GM12878 (cell line): ENCODE results near the gene GNB2. TPM values are rescaled to one million over a fixed set of nuclear protein-coding genes. Genes with fewer than 3 reads are reported as not detected.

Source experiments
- ATAC-seq: fragments of 200-7000 bp; cut with Tn5 transposase; 3 replicates; pipeline ENCODE4 v1.9.1; 2020; ENCODE audit warnings: mild to moderate bottlenecking, moderate library complexity
- BruUV-seq: library from RNA; stranded (reverse); fragments of 400-500 nt; replicated peaks from 2 replicates; lab custom pipeline; 2021; lab: Mats Ljungman, UMichigan
- CTCF ChIA-PET: fragments of 300-600 bp; sonication (Branson Sonifier 250); formaldehyde crosslinking; extraction: SDS; loops from one replicate; lab custom pipeline; 2021; ENCODE audit warnings: inconsistent platforms; lab: Yijun Ruan, JAX
- POLR2A ChIA-PET: fragments of 350-600 bp; formaldehyde crosslinking; extraction: SDS; loops from one replicate; lab custom pipeline; 2021; ENCODE audit warnings: inconsistent platforms; lab: Charles Lee
- RAD21 ChIA-PET: fragments of 300-600 bp; sonication (Branson Sonifier 250); formaldehyde crosslinking; loops from one replicate; lab custom pipeline; 2023; ENCODE audit warnings: antibody characterized with exemption; ENCODE audit not compliant: unreplicated experiment; lab: Charles Lee
- SMC1A ChIA-PET: fragments of 300-600 bp; sonication (Branson Sonifier 250); formaldehyde crosslinking; loops from one replicate; lab custom pipeline; 2023; ENCODE audit not compliant: unreplicated experiment, uncharacterized antibody; lab: Charles Lee
- DNase-seq: peaks from one replicate; pipeline ENCODE4 v3.0.0-alpha.2; 2011; ENCODE audit warnings: low read depth, low spot score
- FAIRE-seq: peaks from 3 replicates; lab custom pipeline; 2011; peaks lifted over from hg19 to GRCh38; lab: Jason Lieb, UNC
- H2AFZ ChIP-seq: 2 replicates; pipeline ENCODE4 v1.6.0; 2011; ENCODE audit warnings: low read depth, low read length, control low read depth; ENCODE audit not compliant: control insufficient read depth
- H3K27ac ChIP-seq: 2 replicates; pipeline ENCODE4 v1.5.1; 2011; ENCODE audit warnings: control low read depth; ENCODE audit not compliant: control insufficient read depth, insufficient read depth
- H3K27me3 ChIP-seq, 2 experiments: replicated peaks in 1 of 2; 2 replicates each; pipeline versions ENCODE4 v1.6.0 to v1.6.1; 2011; ENCODE audit warnings: low read length in 1 of 2; ENCODE audit not compliant: control insufficient read depth in 2 of 2, insufficient read depth in 2 of 2
- H3K36me3 ChIP-seq, 2 experiments: 2 replicates each; pipeline ENCODE4 v1.5.1; 2011; ENCODE audit warnings: low read length in 1 of 2; ENCODE audit not compliant: control insufficient read depth in 2 of 2, insufficient read depth in 2 of 2
- H3K4me1 ChIP-seq: 2 replicates; pipeline ENCODE4 v1.6.1; 2011; ENCODE audit warnings: mild to moderate bottlenecking, low read length, moderate library complexity, mixed read lengths; ENCODE audit not compliant: control insufficient read depth, insufficient read depth
- H3K4me2 ChIP-seq: 2 replicates; pipeline ENCODE4 v1.6.0; 2011; ENCODE audit warnings: control low read depth; ENCODE audit not compliant: control insufficient read depth, insufficient read depth
- H3K4me3 ChIP-seq: fragments of 200-600 bp; sonication (generic); 2 replicates; pipeline ENCODE4 v1.5.1; 2016
- H3K79me2 ChIP-seq: 2 replicates; pipeline ENCODE4 v1.6.0; 2011; ENCODE audit warnings: low read length; ENCODE audit not compliant: control insufficient read depth, insufficient read depth
- H3K9ac ChIP-seq: 2 replicates; pipeline ENCODE4 v1.8.0; 2011; ENCODE audit warnings: low read length, control low read depth, mixed read lengths; ENCODE audit not compliant: control insufficient read depth, insufficient read depth
- H3K9me3 ChIP-seq: replicated peaks from 3 replicates; pipeline ENCODE4 v1.5.1; 2011; ENCODE audit warnings: mild to moderate bottlenecking, low read length; ENCODE audit not compliant: control insufficient read depth, insufficient read depth
- H4K20me1 ChIP-seq: 2 replicates; pipeline ENCODE4 v1.6.0; 2011; ENCODE audit not compliant: control insufficient read depth, insufficient read depth
- BHLHE40 ChIP-seq, 2 experiments: fragments of 450-650 bp in 1 of 2; IDR thresholded peaks; 2 replicates each; pipeline ENCODE4 v1.6.1; 2011 to 2017; ENCODE audit warnings: low read depth in 2 of 2, borderline replicate concordance in 1 of 2, improper control_type of control experiment in 1 of 2, low read length in 1 of 2, mild to moderate bottlenecking in 1 of 2
- CHD4 ChIP-seq: fragments of 200-600 bp; sonication (generic); IDR thresholded peaks from 2 replicates; pipeline ENCODE4 v1.6.1; 2016; ENCODE audit warnings: mild to moderate bottlenecking
- EP300 ChIP-seq, 2 experiments: fragments of 150-350 bp in 1 of 2; IDR thresholded peaks; 2 replicates each; pipeline ENCODE4 v1.6.1; 2011 to 2012; ENCODE audit warnings: low read depth in 2 of 2, low read length in 2 of 2, borderline replicate concordance in 1 of 2, improper control_type of control experiment in 1 of 2, inconsistent platforms in 1 of 2; ENCODE audit not compliant: control insufficient read depth in 1 of 2
- FOXK2 ChIP-seq: fragments of 450-650 bp; IDR thresholded peaks from 2 replicates; pipeline ENCODE4 v1.6.1; 2017; ENCODE audit warnings: mild to moderate bottlenecking, moderate library complexity
- IKZF1 ChIP-seq: fragments of 450-650 bp; conservative IDR thresholded peaks from 2 replicates; pipeline ENCODE4 v1.6.1; 2017; ENCODE audit warnings: antibody characterized with exemption, mild to moderate bottlenecking
- IRF4 ChIP-seq: IDR thresholded peaks from 2 replicates; pipeline ENCODE4 v1.6.1; 2011; ENCODE audit warnings: low read depth, low read length
- KDM1A ChIP-seq: fragments of 200-600 bp; sonication (generic); IDR thresholded peaks from 2 replicates; pipeline ENCODE4 v1.6.1; 2016; ENCODE audit warnings: borderline replicate concordance
- NRF1 ChIP-seq: conservative IDR thresholded peaks from 2 replicates; pipeline ENCODE4 v1.6.1; 2011; ENCODE audit warnings: mild to moderate bottlenecking, low read depth, low read length, improper control_type of control experiment
- SIX5 ChIP-seq: IDR thresholded peaks from 2 replicates; pipeline ENCODE4 v1.6.1; 2011; ENCODE audit warnings: mild to moderate bottlenecking, low read depth, low read length, moderate library complexity; ENCODE audit not compliant: severe bottlenecking
- TCF12 ChIP-seq: IDR thresholded peaks from 2 replicates; pipeline ENCODE4 v1.6.1; 2011; ENCODE audit warnings: low read depth, mild to moderate bottlenecking, low read length
- WRNIP1 ChIP-seq: IDR thresholded peaks from 2 replicates; pipeline ENCODE4 v1.6.1; 2011; ENCODE audit warnings: low read depth, low read length, improper control_type of control experiment, borderline replicate concordance
- ZNF217 ChIP-seq: fragments of 450-650 bp; IDR thresholded peaks from 2 replicates; pipeline ENCODE4 v1.6.1; 2017; ENCODE audit warnings: antibody characterized with exemption, mild to moderate bottlenecking
- WGBS: methylation state at CpG from one replicate; pipeline ENCODE4 v1.1.6; 2016; ENCODE audit warnings: low lambda C conversion rate; ENCODE audit not compliant: insufficient replicate concordance, insufficient coverage; ENCODE audit errors: missing lambda C conversion rate; 5-methylcytosine and 5-hydroxymethylcytosine counted together
- in situ Hi-C: fragments of 300-500 bp; cut with MboI; formaldehyde crosslinking; loops from 9 replicates; pipeline ENCODE4 v1.14.3; 2018; ENCODE audit warnings: mixed read lengths
- intact Hi-C: fragments of 100-400 bp; cut with micrococcal nuclease; formaldehyde crosslinking; loops from one replicate; pipeline ENCODE4 v1.14.2; 2022; ENCODE audit not compliant: unreplicated experiment
- polyA plus RNA-seq, 11 experiments: library from polyadenylated mRNA; depleted of rRNA in 4 of 11; unstranded in 6 of 11; stranded (reverse) in 5 of 11; fragments of >200 nt; fragmentation: Nextera tagmentation in 4 of 11; fragmentation: Illumina TruSeq in 1 of 11; extraction: Ambion mirVana in 4 of 11; extraction: Trizol in 1 of 11; gene quantifications; 1 replicate in 1 of 11; 2 replicates in 10 of 11; pipeline versions ENCODE4 v1.2.1 to v1.2.3, GENCODE V29; 2011 to 2016; ENCODE audit warnings: inconsistent platforms in 2 of 11, missing spikeins in 2 of 11, low read depth in 1 of 11
- total RNA-seq, 4 experiments: library from RNA; depleted of rRNA in 3 of 4; stranded (reverse); fragments of >200 nt in 3 of 4; fragmentation: Illumina TruSeq in 1 of 4; extraction: Trizol in 1 of 4; gene quantifications; 2 replicates each; pipeline versions ENCODE4 v1.2.1 to v1.2.3, GENCODE V29; 2013 to 2021
- TF ChIP-seq, protein P1 (sequence below): fragments of 450-650 bp; IDR thresholded peaks from 2 replicates; pipeline ENCODE4 v1.6.1; 2018; ENCODE audit warnings: mild to moderate bottlenecking, low read depth, moderate library complexity; ENCODE audit not compliant: partially characterized antibody
- TF ChIP-seq, protein P2 (sequence below): fragments of 450-650 bp; IDR thresholded peaks from 2 replicates; pipeline ENCODE4 v1.6.1; 2018; ENCODE audit warnings: borderline replicate concordance, mild to moderate bottlenecking; ENCODE audit not compliant: partially characterized antibody

Gene GNB2
- total and polyA plus RNA-seq, 10 of the 15 experiments (the other 5 are each of a cell fraction or from before 2014, with no cell fraction given), result 0.35 to 175 (median 59.7) TPM

DNA sequence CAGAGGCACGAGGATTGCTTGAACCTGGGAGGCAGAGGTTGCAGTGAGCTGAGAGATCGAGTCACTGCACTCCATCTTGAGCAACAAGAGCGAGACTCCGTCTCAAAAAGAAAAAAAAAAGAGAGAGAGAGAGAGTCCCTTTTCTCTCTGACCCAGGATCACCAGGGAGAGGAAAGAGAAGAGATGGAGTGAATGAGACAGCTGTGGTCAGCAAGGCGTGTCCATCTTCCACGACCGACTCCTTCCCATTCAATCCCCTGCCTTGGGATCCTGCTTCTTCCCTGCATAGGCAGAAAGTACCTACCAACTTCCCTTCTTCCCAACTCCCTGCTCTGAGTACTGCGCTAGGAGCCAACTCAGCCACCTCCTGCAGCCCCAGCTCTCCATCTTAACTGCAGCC is 54.7 kb downstream of the GNB2 start:
- no TSS peak for BruUV-seq
- SMC1A ChIA-PET, result no interaction called here
- FAIRE-seq (no peak), ATAC-seq (no peak), DNase-seq (no peak)
- Histone ChIP-seq H2AFZ (no peak overlapping the region), H3K27ac (no peak overlapping the region), H3K27me3 (peaks cover 0 to 7% of the 10 kb centered on the region in 2 experiments; a peak in 3 of 4 replicates), H3K9me3 (no peaks in the 10 kb centered on the region), H3K36me3 (no peaks in the 10 kb centered on the region), H4K20me1 (no peaks in the 10 kb centered on the region), H3K4me2 (no peak overlapping the region), H3K9ac (no peak overlapping the region), H3K4me1 (no peaks in the 10 kb centered on the region; the same call in 1 of the 2 replicates), H3K79me2 (no peaks in the 10 kb centered on the region), H3K4me3 (no peak overlapping the region)
- intact Hi-C loops (loop anchor here (5.0 kb wide), 1 partner anchor 251 kb away; the partner anchor contains the start of gene TSC22D4), in situ Hi-C loops (loop anchor here (5.0 kb wide), 1 partner anchor 256 kb away; no protein-coding TSS in a partner anchor)
- RAD21 ChIA-PET, result no interaction called here
- TF ChIP-seq FOXK2, result no peak
- no peak for TF ChIP-seq IKZF1
- TF ChIP-seq NRF1, result no peak
- no peak for TF ChIP-seq WRNIP1
- TF ChIP-seq IRF4, result no peak
- TF ChIP-seq, protein P1, sequence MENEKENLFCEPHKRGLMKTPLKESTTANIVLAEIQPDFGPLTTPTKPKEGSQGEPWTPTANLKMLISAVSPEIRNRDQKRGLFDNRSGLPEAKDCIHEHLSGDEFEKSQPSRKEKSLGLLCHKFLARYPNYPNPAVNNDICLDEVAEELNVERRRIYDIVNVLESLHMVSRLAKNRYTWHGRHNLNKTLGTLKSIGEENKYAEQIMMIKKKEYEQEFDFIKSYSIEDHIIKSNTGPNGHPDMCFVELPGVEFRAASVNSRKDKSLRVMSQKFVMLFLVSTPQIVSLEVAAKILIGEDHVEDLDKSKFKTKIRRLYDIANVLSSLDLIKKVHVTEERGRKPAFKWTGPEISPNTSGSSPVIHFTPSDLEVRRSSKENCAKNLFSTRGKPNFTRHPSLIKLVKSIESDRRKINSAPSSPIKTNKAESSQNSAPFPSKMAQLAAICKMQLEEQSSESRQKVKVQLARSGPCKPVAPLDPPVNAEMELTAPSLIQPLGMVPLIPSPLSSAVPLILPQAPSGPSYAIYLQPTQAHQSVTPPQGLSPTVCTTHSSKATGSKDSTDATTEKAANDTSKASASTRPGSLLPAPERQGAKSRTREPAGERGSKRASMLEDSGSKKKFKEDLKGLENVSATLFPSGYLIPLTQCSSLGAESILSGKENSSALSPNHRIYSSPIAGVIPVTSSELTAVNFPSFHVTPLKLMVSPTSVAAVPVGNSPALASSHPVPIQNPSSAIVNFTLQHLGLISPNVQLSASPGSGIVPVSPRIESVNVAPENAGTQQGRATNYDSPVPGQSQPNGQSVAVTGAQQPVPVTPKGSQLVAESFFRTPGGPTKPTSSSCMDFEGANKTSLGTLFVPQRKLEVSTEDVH, result no peak
- no peak for TF ChIP-seq CHD4
- TF ChIP-seq KDM1A, result no peak
- no peak for TF ChIP-seq TCF12
- TF ChIP-seq SIX5, result no peak
- TF ChIP-seq, protein P2, sequence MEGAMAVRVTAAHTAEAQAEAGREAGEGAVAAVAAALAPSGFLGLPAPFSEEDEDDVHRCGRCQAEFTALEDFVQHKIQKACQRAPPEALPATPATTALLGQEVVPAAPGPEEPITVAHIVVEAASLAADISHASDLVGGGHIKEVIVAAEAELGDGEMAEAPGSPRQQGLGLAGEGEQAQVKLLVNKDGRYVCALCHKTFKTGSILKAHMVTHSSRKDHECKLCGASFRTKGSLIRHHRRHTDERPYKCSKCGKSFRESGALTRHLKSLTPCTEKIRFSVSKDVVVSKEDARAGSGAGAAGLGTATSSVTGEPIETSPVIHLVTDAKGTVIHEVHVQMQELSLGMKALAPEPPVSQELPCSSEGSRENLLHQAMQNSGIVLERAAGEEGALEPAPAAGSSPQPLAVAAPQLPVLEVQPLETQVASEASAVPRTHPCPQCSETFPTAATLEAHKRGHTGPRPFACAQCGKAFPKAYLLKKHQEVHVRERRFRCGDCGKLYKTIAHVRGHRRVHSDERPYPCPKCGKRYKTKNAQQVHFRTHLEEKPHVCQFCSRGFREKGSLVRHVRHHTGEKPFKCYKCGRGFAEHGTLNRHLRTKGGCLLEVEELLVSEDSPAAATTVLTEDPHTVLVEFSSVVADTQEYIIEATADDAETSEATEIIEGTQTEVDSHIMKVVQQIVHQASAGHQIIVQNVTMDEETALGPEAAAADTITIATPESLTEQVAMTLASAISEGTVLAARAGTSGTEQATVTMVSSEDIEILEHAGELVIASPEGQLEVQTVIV, result no peak
- TF ChIP-seq ZNF217, result no peak
- no peak for TF ChIP-seq EP300 (IDR thresholded peaks at IDR 0.05; ENCODE audit: borderline replicate concordance in 1 of 2, control insufficient read depth in 1 of 2, low read depth in 2 of 2, low read length in 2 of 2)
- no peak for TF ChIP-seq BHLHE40 (IDR thresholded peaks at IDR 0.05; ENCODE audit: borderline replicate concordance in 1 of 2, low read depth in 2 of 2, low read length in 1 of 2)
- POLR2A ChIA-PET, result interaction anchor here (1.1 kb wide), 1 partner anchor 139 kb away, joined by 4 read pairs; no protein-coding TSS in a partner anchor
- WGBS, result 14% methylated on average over 8 of the region's 8 CpGs
- CTCF ChIA-PET, result interaction anchor here (0.7 to 6.4 kb wide), 4 partner anchors 22 to 245 kb away, joined by 3 to 56 read pairs (median 4); partner anchors contain the start of gene POP7
